Measurements from ENCODE around the gene KRT36.

Gene KRT36

DNA sequence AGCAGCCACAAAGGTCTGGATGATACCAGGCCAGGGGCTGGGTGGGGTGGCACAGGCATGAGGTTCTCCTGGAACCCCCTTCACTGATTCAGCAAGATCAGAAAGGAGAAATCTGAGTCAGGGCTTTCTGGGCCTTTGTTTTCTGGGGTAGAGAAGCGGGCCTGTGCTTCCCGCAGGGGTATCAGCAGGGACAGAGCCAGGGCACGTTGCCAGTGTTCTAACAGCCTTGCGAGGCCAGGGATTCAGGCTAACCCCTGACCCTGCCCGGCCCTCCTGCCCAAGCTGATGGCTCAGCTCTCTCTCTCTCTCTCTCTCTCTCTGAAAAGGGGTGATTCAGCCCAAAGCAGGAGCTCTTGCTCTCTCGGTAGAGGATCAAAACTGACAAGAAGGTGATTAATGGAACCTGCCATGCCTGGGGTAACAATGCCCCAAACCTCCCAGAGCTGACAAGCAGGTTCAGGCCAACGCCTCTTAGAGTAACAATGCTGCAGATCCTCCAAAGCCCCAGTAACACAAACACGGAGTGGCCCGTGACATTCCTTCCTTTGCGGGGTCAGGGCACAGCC lies 17.7 kb upstream of the KRT36 start:
- H3K4me3 ChIP-seq (ENCODE audit: low read length): no peak overlapping the region
- H3K36me3 ChIP-seq (ENCODE audit: control insufficient read depth, low read depth, low read length): no peaks in the 10 kb centered on the region
- H3K9me3 ChIP-seq (ENCODE audit: control insufficient read depth, low read depth, low read length): no peaks in the 10 kb centered on the region
- H3K27ac ChIP-seq (ENCODE audit: low read length): no peak overlapping the region
- H3K9ac ChIP-seq (ENCODE audit: low read length): no peak overlapping the region
- peaks cover 12% of the 10 kb centered on the region for H3K4me1 ChIP-seq (ENCODE audit: control insufficient read depth, low read depth, low read length)
- no peaks in the 10 kb centered on the region for H3K27me3 ChIP-seq (ENCODE audit: control insufficient read depth, insufficient read depth, low read length)

DNA sequence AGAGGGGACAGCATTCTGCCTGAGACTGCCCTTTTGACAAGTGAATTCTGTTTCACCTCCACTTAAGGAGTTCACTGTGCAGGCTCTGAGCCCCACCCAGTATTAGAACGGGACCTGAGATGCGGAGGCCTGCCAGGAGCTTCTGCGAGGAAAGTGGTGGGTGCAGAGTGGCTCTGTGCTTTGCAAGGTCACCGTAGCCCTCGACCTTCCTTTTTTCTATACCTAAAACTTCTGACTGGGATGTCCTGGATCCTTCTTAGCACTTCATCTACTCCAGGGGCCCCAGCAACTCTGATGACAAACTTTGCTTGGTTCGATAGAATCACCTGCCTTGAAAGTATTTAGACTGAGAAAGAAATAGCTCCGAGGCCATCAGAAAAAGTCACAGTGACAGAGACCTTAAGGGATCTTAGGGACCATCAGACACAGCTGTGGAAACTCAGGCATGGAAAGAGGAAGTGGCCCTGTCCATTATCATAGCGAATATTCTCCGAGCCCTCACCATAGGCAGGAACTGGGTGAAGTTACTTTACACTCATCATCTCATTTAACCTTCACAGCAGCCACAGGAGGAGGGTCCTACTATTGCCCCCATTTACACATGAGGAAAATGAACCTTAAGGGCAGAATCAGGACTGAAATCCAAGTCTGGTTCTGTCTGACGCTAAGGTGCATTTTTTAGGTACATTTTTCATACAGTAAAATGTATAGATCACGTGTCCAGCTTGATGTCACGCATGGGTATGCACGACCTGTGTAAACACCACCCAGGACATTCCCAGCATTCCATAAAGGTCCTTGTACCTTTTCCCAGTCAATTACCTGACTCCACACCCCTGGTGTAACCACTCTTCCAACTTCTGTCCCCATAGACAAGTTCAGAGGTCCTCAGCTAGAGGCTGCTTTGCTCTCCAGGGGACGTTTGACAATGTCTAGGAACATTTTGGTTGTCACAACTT lies 16.4 kb upstream of the KRT36 start:
- Histone ChIP-seq H3K9me3 (ENCODE audit: control insufficient read depth, low read depth, low read length) (no peaks in the 10 kb centered on the region), H3K4me1 (ENCODE audit: control insufficient read depth, low read depth, low read length) (peaks cover 13% of the 10 kb centered on the region), H3K27ac (ENCODE audit: low read length) (no peak overlapping the region), H3K4me3 (ENCODE audit: low read length) (no peak overlapping the region), H3K36me3 (ENCODE audit: control insufficient read depth, low read depth, low read length) (no peaks in the 10 kb centered on the region), H3K27me3 (ENCODE audit: control insufficient read depth, insufficient read depth, low read length) (no peaks in the 10 kb centered on the region), H3K9ac (ENCODE audit: low read length) (no peak overlapping the region)

DNA sequence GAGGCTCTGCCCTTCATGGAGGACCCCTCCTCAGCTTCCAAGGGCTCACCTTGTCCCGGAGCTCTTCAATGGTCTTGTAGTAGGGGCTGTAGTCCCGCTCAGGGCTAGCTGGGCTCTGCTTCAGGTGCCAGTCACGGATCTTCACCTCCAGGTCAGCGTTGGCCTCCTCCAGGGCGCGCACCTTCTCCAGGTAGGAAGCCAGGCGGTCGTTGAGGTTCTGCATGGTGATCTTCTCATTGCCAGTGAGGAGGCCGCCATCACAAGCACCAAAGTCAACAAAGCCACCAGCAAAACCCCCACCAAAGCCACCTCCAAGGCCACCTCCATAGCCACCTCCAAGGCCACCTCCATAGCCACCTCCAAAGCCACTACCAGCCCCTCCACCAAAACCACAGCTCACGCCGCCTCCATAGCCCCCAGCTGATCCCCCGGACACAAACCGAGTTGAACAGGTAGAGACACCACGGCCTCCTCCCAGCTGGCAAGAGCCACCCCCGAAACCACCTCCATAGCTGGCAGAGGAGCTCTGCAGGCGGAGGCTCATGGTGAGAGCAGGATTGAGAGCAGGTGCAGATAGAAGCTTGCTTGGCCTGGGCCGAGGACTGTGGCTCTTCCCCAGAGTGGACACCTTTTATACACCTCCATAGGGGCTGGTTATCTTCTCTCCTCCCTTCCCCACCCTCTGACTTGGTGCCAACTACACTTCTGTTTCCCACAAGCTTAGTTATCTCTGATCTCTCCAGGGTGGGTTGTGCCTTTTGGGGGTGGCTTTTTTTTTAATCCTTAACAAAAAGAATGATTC lies 15.5 kb upstream of the KRT36 start, which contains the start of gene KRT13:
Gene KRT13 (minus strand): TSS at position 606 of the 802 bp plus-strand sequence. CDS start 62 bp downstream, at position 544.
- no peaks in the 10 kb centered on the region for H3K36me3 ChIP-seq (ENCODE audit: control insufficient read depth, low read depth, low read length)
- no peaks in the 10 kb centered on the region for H3K27me3 ChIP-seq (ENCODE audit: control insufficient read depth, insufficient read depth, low read length)
- H3K27ac ChIP-seq (ENCODE audit: low read length): no peak within 1 kb of the TSS
- no peak within 1 kb of the TSS for H3K9ac ChIP-seq (ENCODE audit: low read length)
- H3K9me3 ChIP-seq (ENCODE audit: control insufficient read depth, low read depth, low read length): no peaks in the 10 kb centered on the region
- H3K4me3 ChIP-seq (ENCODE audit: low read length): no peak within 1 kb of the TSS
- H3K4me1 ChIP-seq (ENCODE audit: control insufficient read depth, low read depth, low read length): peaks cover 14% of the 10 kb centered on the region

DNA sequence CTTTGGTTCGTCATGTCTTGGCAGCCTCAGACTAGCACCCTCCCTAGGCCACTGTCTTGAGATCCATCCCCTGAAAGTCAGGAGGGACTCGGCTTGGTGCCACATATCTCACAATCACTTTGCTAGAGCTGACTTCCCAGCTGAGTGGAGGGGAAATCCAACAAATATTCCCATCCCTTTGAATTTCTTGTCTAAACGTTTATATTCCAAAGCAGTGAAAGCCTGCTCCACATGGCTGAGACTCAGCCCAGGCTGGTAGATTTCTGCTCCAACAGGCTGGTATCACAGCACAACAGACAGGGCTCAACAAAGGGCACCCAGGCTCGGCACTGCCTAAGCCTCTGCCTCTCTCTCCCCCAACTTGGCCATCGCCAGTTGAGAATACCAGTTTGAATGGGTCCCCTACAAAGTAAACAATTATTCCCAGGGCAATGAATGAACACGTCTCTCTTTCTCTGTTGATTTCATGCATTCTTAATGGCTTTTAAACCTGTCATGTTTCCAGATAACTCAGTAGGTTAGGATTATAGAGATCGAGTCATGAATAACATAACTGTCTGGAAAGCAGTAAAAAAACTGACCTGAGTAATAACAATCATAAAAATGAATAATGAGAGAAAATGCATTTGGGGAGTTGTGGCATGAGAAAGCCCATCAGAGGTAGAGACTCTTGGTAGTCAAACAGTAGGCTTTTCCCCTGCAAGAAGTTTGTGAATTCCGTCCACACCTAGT lies 14.7 kb upstream of the KRT36 start:
- Histone ChIP-seq H3K9me3 (ENCODE audit: control insufficient read depth, low read depth, low read length) (no peaks in the 10 kb centered on the region), H3K9ac (ENCODE audit: low read length) (no peak overlapping the region), H3K36me3 (ENCODE audit: control insufficient read depth, low read depth, low read length) (no peaks in the 10 kb centered on the region), H3K27me3 (ENCODE audit: control insufficient read depth, insufficient read depth, low read length) (no peaks in the 10 kb centered on the region), H3K27ac (ENCODE audit: low read length) (no peak overlapping the region), H3K4me1 (ENCODE audit: control insufficient read depth, low read depth, low read length) (peaks cover 16% of the 10 kb centered on the region), H3K4me3 (ENCODE audit: low read length) (no peak overlapping the region)

DNA sequence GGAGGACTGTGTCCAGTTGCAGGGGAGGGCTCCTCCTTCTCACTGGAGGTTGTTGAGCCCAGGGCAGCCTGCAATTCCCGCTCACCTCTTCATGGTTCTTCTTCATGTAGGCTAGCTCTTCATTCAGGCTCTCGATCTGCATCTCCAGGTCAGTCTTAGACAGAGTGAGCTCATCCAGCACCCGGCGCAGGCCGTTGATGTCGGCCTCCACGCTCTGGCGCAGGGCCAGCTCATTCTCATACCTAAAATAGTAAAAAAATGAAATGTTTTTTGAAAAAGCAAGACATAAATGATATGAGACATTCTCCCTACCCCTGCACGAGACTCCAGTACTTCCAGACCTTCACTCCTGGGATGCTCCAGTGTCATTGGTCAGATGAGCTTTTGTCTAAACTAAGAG lies 13.5 kb upstream of the KRT36 start:
- H3K4me3 ChIP-seq (ENCODE audit: low read length): no peak overlapping the region
- no peak overlapping the region for H3K9ac ChIP-seq (ENCODE audit: low read length)
- H3K4me1 ChIP-seq (ENCODE audit: control insufficient read depth, low read depth, low read length): peaks cover 16% of the 10 kb centered on the region
- H3K36me3 ChIP-seq (ENCODE audit: control insufficient read depth, low read depth, low read length): no peaks in the 10 kb centered on the region
- H3K27me3 ChIP-seq (ENCODE audit: control insufficient read depth, insufficient read depth, low read length): no peaks in the 10 kb centered on the region
- H3K27ac ChIP-seq (ENCODE audit: low read length): no peak overlapping the region
- H3K9me3 ChIP-seq (ENCODE audit: control insufficient read depth, low read depth, low read length): no peaks in the 10 kb centered on the region

DNA sequence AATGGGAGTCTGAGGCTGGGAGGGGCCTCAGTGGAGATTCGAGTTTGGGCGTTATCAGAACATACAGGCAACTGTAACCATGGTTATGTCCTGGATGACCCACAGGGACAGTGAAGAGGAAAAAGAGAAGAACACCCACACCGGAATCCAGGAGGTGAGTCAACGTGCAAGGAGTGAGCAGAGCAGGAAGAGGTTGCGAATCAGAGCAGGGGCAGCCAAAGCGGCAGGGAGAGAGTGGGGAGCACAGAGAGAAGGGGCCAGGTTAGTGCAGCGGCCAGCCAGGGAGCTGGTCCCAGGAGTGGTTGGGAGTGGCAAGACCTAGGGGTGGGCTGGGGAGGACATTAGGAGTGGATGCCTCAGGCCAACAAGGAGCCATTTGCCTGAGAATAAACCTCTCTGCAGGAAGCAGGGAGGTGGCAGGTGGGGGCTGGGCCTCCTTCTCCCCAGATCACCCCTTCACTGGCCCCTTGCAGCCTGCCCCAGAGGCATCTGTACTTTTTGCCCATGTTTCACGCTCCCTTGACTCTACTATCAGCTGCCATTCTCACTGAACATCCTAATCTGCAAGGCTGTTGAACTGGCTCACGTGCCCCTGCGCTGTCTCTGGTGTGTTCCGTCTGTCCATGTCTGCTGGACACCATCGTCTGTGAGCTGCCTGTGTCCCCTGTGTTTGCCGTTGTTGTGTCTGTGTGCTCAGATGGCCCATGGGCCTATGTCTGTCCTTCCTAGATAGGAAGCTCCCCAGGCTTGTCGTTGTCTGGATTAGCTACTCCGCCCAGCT lies 10.6 kb upstream of the KRT36 start:
- H3K4me3 ChIP-seq (ENCODE audit: low read length): no peak overlapping the region
- H3K27ac ChIP-seq (ENCODE audit: low read length): no peak overlapping the region
- no peak overlapping the region for H3K9ac ChIP-seq (ENCODE audit: low read length)
- H3K9me3 ChIP-seq (ENCODE audit: control insufficient read depth, low read depth, low read length): no peaks in the 10 kb centered on the region
- H3K36me3 ChIP-seq (ENCODE audit: control insufficient read depth, low read depth, low read length): no peaks in the 10 kb centered on the region
- peaks cover 16% of the 10 kb centered on the region for H3K4me1 ChIP-seq (ENCODE audit: control insufficient read depth, low read depth, low read length)
- no peaks in the 10 kb centered on the region for H3K27me3 ChIP-seq (ENCODE audit: control insufficient read depth, insufficient read depth, low read length)

DNA sequence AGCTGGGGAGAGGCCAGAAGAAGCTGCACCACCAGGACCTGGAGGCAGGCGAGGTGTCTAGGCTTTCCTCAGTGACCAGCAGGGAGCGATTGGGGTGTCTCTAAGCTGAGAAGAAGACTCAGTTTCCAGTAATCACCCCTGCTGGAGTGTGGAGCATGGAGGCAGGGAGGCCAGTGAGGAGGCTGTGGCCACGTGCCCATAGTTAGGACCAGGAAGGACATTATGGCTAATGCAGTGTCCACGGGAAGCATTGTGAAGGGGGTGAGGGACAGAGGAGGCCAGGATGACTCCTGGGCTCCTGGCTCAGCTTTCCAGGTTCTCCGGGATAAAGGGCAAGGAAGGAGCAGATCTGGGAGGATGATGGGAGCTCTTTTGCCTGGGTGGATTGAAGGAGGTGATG lies 10.0 kb upstream of the KRT36 start:
- Histone ChIP-seq H3K9me3 (ENCODE audit: control insufficient read depth, low read depth, low read length) (no peaks in the 10 kb centered on the region), H3K4me3 (ENCODE audit: low read length) (no peak overlapping the region), H3K27me3 (ENCODE audit: control insufficient read depth, insufficient read depth, low read length) (no peaks in the 10 kb centered on the region), H3K9ac (ENCODE audit: low read length) (no peak overlapping the region), H3K4me1 (ENCODE audit: control insufficient read depth, low read depth, low read length) (peaks cover 16% of the 10 kb centered on the region), H3K27ac (ENCODE audit: low read length) (no peak overlapping the region), H3K36me3 (ENCODE audit: control insufficient read depth, low read depth, low read length) (no peaks in the 10 kb centered on the region)

DNA sequence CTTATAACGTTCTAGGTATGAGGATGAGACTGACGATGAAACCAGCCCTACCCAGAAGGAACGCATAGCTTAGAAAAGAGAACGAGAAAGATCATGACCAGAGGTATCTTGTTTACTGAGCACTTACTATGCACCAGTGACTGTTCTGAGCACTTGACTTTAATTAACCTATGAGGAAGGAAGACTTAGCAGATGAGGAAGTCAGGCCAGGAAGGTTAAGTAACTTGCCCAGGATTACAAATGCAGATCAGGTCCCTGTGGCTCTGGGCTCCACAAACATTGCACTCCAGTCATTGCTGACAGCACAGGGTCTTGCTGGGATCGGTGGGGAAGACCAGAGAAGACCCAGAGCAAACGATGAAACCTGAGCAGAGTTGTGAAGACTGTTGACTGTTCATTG lies 8.6 kb upstream of the KRT36 start:
- Histone ChIP-seq H3K27ac (ENCODE audit: low read length) (no peak overlapping the region), H3K4me3 (ENCODE audit: low read length) (no peak overlapping the region), H3K4me1 (ENCODE audit: control insufficient read depth, low read depth, low read length) (peaks cover 16% of the 10 kb centered on the region), H3K9me3 (ENCODE audit: control insufficient read depth, low read depth, low read length) (no peaks in the 10 kb centered on the region), H3K27me3 (ENCODE audit: control insufficient read depth, insufficient read depth, low read length) (no peaks in the 10 kb centered on the region), H3K9ac (ENCODE audit: low read length) (no peak overlapping the region), H3K36me3 (ENCODE audit: control insufficient read depth, low read depth, low read length) (no peaks in the 10 kb centered on the region)

DNA sequence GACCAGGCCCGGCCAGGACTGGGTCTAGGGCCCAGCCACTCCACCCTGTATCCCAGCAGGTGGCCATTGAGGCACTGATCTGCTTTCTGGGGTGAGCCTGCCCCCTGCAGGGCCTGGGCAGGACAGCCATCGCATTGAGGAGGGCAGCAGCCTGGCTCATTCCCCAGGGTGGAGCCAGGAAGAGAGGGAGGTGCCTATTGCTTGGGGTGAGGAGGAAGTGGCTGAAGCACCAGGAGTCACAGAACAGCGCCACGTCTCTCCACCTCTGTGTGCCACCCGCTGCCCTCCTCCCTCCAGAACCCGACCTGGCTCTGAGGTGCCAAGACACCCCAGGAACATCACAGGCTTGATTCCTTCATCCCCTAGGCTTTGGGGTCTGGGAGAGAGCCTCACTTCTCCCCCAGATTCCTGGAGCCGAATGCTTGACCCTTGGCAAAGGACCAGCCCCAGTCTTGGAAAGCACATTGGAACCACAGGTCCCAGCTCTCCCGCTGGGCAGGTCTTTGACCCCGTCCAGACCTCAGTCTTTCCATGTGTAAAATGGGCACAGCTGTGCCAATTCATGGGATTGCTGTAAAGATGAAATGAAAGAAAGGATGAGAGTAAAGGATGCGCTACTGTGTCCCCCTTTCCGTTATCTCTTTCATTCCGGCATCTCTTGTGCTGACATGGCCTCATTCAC lies 7.2 kb upstream of the KRT36 start:
- no peaks in the 10 kb centered on the region for H3K27me3 ChIP-seq (ENCODE audit: control insufficient read depth, insufficient read depth, low read length)
- no peak overlapping the region for H3K9ac ChIP-seq (ENCODE audit: low read length)
- peaks cover 16% of the 10 kb centered on the region for H3K4me1 ChIP-seq (ENCODE audit: control insufficient read depth, low read depth, low read length)
- no peak overlapping the region for H3K27ac ChIP-seq (ENCODE audit: low read length)
- H3K9me3 ChIP-seq (ENCODE audit: control insufficient read depth, low read depth, low read length): no peaks in the 10 kb centered on the region
- H3K4me3 ChIP-seq (ENCODE audit: low read length): no peak overlapping the region
- no peaks in the 10 kb centered on the region for H3K36me3 ChIP-seq (ENCODE audit: control insufficient read depth, low read depth, low read length)

DNA sequence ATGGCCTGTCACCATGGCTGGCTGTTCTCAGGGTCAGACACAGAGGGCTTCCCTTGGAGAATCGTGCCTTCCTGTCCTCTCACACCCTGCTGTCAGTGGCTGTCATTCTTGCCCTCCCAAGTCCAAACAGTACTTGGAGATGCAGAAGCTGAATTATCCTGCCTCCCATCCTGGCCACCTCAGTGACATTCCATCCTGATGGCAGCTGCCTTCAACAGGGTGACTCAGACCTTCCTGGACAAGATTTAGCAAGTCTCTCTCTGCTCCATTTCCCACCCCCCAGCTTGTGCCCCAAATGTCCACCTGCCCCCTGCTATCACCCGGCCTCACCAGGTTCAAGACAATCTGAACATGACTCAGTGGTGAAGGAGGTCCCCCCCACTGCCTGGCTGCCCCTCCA lies 4.8 kb upstream of the KRT36 start:
- H3K27ac ChIP-seq (ENCODE audit: low read length): no peak overlapping the region
- no peaks in the 10 kb centered on the region for H3K36me3 ChIP-seq (ENCODE audit: control insufficient read depth, low read depth, low read length)
- H3K4me3 ChIP-seq (ENCODE audit: low read length): no peak overlapping the region
- H3K4me1 ChIP-seq (ENCODE audit: control insufficient read depth, low read depth, low read length): no peaks in the 10 kb centered on the region
- no peaks in the 10 kb centered on the region for H3K9me3 ChIP-seq (ENCODE audit: control insufficient read depth, low read depth, low read length)
- H3K27me3 ChIP-seq (ENCODE audit: control insufficient read depth, insufficient read depth, low read length): no peaks in the 10 kb centered on the region
- no peak overlapping the region for H3K9ac ChIP-seq (ENCODE audit: low read length)
